ENCODE data around the gene LHFPL5.

The LHFPL5 gene

GRCh38 chr6:35804996-35805736 lies at the start of gene LHFPL5:
TSS of gene LHFPL5 (plus strand) at chr6:35805352. CDS start at chr6:35805671, 319 bp downstream.
- peak; percentile 4 to 11 for DNase-seq (ENCODE audit: low read depth in 1 of 2, low spot score in 1 of 2)

DNA sequence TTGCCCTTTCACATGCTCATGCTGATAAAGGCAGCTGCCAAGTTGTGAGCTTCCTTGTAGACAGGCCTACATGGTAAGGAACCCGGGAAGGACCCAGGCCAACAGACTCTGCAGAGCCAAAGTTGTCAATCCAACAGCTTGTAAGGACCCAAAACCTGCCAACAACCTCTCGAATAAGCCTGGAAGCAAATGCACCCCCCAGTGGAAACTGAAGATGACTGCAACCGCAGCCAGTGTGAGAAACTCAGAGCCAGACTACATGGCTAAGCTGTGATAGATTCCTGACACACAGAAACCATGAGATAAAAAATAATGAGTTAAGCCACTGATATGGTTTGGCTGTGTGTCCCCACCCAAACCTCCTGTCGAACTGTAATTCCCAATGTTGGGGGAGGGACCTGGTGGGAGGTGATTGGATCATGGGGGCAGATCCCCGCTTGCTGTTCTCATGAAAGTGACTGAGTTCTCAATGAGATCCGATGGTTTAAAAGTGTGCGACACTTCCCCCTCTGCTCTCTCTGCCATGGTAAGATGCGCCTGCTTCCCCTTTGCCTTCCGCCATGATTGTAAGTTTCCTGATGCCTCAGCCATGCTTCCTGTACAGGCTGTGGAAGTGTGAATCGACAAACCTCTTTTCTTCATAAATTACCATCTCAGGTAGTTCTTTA lies 47.6 kb upstream of the LHFPL5 start:
- DNase-seq (ENCODE audit: low read depth in 1 of 2, low spot score in 1 of 2) = no peak

- no peak for DNase-seq (ENCODE audit: low read depth in 1 of 2, low spot score in 1 of 2)
Measured at GRCh38 chr6:35759426-35759825, 45.7 kb upstream of the LHFPL5 start.

DNA sequence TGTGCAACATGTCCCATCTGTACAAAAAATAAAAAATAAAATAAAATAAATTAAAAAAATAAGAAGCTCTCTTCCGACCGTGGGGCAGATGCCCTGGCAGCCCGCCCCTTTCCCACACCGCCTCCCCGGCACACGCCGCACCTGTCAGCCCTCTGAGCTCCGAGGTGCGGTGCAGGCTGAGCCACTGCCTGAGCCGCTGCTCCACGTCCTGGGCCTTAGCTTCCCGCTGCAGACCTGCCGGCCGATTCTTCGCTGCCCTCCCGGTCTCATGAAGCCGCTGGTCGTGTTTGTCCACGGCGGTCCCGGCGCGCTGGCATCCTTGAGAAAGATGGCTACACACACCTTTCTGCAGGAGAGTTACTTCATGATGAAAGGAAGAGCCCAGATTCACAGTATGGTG lies 39.4 kb upstream of the LHFPL5 start:
- no peak for DNase-seq (ENCODE audit: low read depth in 1 of 2, low spot score in 1 of 2)

GRCh38 chr6:35769211-35769610 lies 35.9 kb upstream of the LHFPL5 start:
- DNase-seq (ENCODE audit: low read depth in 1 of 2, low spot score in 1 of 2) = no peak

DNA sequence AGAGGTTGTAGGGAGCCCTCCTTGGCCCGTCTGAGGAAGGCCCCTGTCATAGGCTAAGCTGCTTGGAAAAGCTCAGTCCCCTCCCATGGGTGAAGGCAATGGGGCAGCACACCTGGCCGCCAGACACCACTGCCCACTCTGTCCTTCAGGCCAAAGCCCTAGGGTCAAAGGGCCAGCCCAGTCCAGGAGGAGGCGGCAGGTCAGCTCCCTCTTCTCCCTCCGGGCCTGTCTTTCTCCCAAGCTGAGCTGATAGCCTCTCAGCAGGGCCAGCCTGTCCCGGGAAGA lies 33.9 kb upstream of the LHFPL5 start:
- no peak for DNase-seq (ENCODE audit: low read depth in 1 of 2, low spot score in 1 of 2)

- no peak for DNase-seq (ENCODE audit: low read depth in 1 of 2, low spot score in 1 of 2)
Measured at GRCh38 chr6:35774116-35774794, 30.9 kb upstream of the LHFPL5 start.

GRCh38 chr6:35775031-35775430 lies 30.1 kb upstream of the LHFPL5 start:
- DNase-seq (ENCODE audit: low read depth in 1 of 2, low spot score in 1 of 2) = no peak

GRCh38 chr6:35776364-35777215 lies 28.6 kb upstream of the LHFPL5 start, which contains the start of gene CLPSL2:
TSS of gene CLPSL2 (plus strand) at chr6:35776598. CDS start at chr6:35776619, 21 bp downstream.
- no peak for DNase-seq (ENCODE audit: low read depth in 1 of 2, low spot score in 1 of 2)

DNA sequence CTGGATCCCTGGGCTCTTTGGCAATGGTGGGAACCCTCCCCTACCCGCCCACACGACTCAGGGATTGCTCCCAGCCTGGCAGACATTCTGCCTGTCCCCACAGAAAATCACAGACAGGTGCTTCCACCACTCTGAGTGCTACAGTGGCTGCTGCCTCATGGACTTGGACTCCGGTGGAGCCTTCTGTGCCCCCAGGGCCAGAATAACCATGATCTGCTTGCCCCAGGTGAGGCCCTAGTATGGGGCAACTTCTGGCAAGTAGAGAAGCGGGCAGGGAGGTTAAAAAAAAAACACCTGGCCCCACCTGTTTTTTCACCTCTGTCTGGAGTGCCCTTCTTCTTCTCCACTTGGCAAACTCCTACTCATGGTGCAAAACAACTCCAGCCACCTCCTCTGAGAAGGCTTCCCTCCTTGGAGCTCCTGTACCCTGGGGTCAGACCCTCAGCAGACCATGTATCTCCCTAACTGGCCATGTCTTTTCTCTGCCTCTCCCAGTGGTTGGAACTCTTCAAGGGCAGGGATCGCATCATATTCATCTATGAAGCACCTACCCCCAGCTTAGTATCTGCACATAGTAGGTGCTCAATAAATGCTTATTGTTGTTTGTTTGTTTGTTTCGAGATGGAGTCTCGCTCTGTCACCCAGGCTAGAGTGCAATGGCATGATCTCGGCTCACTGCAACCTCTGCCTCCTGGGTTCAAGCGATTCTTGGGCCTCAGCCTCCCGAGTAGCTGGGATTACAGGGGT lies 27.6 kb upstream of the LHFPL5 start:
- DNase-seq (ENCODE audit: low read depth in 1 of 2, low spot score in 1 of 2) = no peak

GRCh38 chr6:35778437-35778836 lies 26.7 kb upstream of the LHFPL5 start:
- DNase-seq (ENCODE audit: low read depth in 1 of 2, low spot score in 1 of 2) = no peak

DNA sequence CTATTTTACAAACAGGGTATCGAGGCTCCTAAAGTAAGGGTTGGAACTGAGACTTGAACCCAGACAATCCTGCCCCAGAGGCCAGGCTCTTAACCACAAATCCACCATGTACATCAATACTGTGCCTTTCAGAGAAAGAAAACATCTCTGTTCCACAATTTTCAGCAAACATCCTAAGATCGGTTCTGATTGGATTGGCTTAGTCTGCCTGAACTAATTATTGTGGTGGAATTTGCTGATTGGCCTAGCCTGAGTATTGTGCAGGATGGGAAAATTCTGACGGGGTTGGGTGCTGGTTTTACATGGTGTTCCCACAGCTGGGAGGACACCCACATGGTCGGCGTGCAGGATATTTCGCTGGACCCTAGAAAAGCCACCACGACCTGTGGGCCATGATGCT lies 24.4 kb upstream of the LHFPL5 start, which contains the start of gene CLPSL1:
Gene CLPSL1 (plus strand): TSS at position 301 of the 400 bp plus-strand sequence. CDS start 92 bp downstream, at position 393.
- no peak for DNase-seq (ENCODE audit: low read depth in 1 of 2, low spot score in 1 of 2)

DNA sequence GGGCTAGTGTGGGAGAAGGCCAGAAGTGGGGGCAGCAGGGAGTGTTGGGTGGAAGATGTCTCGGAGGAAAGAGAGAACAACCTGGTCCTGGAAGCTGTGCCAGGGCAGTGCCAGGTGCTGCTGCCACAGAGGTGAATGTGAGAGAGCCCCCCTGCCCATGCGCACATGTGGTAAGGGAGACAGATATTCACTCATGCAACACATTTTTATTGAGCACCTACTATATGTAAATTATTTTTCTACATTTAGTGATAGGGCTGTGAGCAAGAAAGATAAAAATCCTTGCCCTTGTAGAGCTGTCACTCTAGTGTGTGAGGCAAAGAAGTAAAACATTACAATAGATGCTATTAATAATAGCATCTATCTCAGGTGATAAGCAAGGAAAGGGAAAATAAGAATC lies 23.9 kb upstream of the LHFPL5 start:
- no peak for DNase-seq (ENCODE audit: low read depth in 1 of 2, low spot score in 1 of 2)

GRCh38 chr6:35782424-35782823 lies 22.7 kb upstream of the LHFPL5 start:
- no peak for DNase-seq (ENCODE audit: low read depth in 1 of 2, low spot score in 1 of 2)

DNA sequence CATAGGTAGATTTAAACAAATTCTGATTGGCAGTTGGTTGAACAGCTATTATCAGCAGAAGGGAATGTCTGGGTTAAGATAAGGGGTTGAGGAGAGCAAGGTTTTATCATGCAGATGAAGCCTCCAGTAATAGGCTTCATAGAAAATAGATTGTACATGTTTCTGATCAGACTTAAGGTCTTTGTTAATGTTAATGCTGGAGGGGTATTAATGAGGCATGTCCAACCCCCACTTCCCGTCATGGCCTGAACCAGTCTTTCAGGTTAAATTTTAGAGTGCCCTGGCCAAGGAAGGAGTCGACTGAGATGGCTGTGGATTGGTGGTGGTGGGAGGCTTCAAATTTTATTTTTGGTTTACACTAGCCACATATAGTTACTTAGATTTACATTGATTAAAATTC lies 21.0 kb upstream of the LHFPL5 start:
- no peak for DNase-seq (ENCODE audit: low read depth in 1 of 2, low spot score in 1 of 2)

DNA sequence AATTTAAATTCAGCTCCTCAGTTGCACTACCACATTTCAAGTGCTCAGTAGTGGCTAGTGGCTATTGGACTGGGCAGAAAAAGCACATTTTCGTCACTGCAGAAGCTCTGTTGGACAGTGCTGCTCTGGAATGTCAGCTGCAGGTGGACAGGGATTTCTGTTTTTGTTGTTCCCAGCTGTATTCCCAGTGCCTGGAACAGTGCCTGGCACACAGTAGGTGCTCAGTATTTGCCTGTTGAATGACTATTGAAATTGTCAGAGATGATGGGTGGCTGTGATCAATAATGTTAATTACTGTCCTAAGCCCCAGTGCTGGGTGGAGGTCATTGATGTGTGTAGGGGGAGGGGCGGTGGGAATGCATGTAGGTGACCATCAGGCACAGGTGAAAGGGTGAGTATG lies 18.9 kb upstream of the LHFPL5 start:
- DNase-seq (ENCODE audit: low read depth in 1 of 2, low spot score in 1 of 2) = no peak

DNA sequence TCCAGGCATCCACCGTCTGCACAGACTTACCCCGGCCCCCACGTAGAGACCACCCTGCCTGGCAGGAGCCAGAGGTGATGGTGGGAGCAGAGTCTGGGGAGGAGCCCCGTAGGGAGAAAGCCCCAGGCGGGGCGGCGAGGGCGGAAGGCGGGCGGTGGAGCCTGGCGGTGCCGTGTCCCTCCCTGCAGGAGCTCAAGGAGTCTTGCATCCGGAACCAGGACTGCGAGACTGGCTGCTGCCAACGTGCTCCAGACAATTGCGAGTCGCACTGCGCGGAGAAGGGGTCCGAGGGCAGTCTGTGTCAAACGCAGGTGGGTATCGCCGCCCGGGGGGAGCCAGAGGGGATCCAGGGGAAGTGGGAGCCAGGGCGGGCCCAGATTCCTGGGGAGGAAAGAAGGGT lies 18.3 kb upstream of the LHFPL5 start:
- no peak for DNase-seq (ENCODE audit: low read depth in 1 of 2, low spot score in 1 of 2)

- DNase-seq (ENCODE audit: low read depth in 1 of 2, low spot score in 1 of 2) = no peak
Measured at GRCh38 chr6:35787266-35788218, 17.6 kb upstream of the LHFPL5 start.

GRCh38 chr6:35788423-35788982 lies 16.6 kb upstream of the LHFPL5 start:
- no peak for DNase-seq (ENCODE audit: low read depth in 1 of 2, low spot score in 1 of 2)
